ENCODE results near the gene RNASE12.

DNA sequence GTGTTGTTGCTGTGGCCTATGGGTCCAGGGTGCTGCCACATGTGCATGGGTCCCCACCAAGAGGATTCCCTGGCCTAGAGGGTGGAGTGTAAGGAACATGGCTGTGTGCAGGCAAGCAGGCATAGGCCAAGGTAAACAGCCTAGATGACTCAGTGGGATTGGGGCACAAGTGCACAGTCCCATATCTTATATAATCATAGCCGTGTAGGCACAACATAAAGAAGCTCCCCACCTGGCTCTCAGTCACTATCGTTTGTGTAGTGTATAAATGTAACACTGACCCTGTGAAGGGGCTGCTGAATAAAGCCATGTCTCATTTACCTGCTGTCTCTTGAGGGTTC lies 15.7 kb upstream of the RNASE12 start:
- TF ChIP-seq REST (IDR thresholded peaks at IDR 0.05; ENCODE audit: low read depth) (no peak), CREB1 (IDR thresholded peaks at IDR 0.05; ENCODE audit: low read depth) (no peak), ZBTB7A (IDR thresholded peaks at IDR 0.05; ENCODE audit: low read depth) (no peak), TCF12 (IDR thresholded peaks at IDR 0.05; ENCODE audit: low read depth) (no peak)
- TF ChIP-seq, protein P1, sequence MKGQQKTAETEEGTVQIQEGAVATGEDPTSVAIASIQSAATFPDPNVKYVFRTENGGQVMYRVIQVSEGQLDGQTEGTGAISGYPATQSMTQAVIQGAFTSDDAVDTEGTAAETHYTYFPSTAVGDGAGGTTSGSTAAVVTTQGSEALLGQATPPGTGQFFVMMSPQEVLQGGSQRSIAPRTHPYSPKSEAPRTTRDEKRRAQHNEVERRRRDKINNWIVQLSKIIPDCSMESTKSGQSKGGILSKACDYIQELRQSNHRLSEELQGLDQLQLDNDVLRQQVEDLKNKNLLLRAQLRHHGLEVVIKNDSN (IDR thresholded peaks at IDR 0.05), result no peak

Data from Ishikawa (cell line).